Esophagus muscularis mucosa (tissue), 3 donors: ENCODE results near the gene POLR3E.

Source experiments
- EP300 ChIP-seq: sonication (generic); formaldehyde crosslinking; IDR thresholded peaks from one replicate; pipeline ENCODE4 v1.6.1; 2017; ENCODE audit warnings: antibody characterized with exemption
- TF ChIP-seq, protein P1 (sequence below), 3 experiments: fragments of 200-600 bp in 2 of 3; fragments of 450-650 bp in 1 of 3; sonication (generic) in 2 of 3; IDR thresholded peaks; one replicate each; pipeline ENCODE4 v1.5.1; 2017 to 2019; ENCODE audit warnings: antibody characterized with exemption in 3 of 3, mild to moderate bottlenecking in 2 of 3, moderate library complexity in 1 of 3

DNA sequence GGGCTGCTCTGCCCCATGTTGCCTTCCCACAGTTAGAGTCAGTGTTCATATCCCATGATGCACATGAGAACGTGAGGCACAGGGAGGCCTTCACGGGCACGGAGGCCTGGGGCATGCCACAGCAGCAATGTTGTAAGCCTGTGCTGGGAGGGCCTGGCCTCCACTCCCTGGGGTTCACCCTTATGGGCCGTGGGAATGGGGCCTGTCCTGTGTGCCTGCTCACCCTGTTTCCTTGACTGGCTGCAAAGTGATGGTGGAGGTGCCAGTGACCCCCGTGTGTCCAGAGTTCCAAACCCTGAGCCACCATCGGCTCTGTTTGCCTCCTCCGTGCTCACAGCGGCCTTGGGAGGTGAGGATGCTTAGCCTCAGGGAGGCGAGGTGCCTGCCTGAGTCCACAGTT is 9.6 kb downstream of the POLR3E start:
- TF ChIP-seq, protein P1, sequence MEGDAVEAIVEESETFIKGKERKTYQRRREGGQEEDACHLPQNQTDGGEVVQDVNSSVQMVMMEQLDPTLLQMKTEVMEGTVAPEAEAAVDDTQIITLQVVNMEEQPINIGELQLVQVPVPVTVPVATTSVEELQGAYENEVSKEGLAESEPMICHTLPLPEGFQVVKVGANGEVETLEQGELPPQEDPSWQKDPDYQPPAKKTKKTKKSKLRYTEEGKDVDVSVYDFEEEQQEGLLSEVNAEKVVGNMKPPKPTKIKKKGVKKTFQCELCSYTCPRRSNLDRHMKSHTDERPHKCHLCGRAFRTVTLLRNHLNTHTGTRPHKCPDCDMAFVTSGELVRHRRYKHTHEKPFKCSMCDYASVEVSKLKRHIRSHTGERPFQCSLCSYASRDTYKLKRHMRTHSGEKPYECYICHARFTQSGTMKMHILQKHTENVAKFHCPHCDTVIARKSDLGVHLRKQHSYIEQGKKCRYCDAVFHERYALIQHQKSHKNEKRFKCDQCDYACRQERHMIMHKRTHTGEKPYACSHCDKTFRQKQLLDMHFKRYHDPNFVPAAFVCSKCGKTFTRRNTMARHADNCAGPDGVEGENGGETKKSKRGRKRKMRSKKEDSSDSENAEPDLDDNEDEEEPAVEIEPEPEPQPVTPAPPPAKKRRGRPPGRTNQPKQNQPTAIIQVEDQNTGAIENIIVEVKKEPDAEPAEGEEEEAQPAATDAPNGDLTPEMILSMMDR (IDR thresholded peaks at IDR 0.05) = no peak
- no peak for TF ChIP-seq EP300
